PC-3 (cell line): ENCODE data around the gene ZNF641. TPM values are rescaled to one million over a fixed set of nuclear protein-coding genes. Genes with fewer than 3 reads are reported as not detected.

Experiments
- ATAC-seq: fragments of 200-7000 bp; cut with Tn5 transposase; 2 replicates; pipeline ENCODE4 v1.9.1; 2020; ENCODE audit warnings: mild to moderate bottlenecking, moderate library complexity
- BruUV-seq: library from RNA; stranded (reverse); fragments of 400-500 nt; replicated peaks from 2 replicates; lab custom pipeline; 2021; lab: Mats Ljungman, UMichigan
- CTCF ChIA-PET: fragments of 300-600 bp; sonication (Branson Sonifier 250); formaldehyde crosslinking; loops from one replicate; lab custom pipeline; 2022; ENCODE audit warnings: antibody characterized with exemption; lab: Charles Lee
- POLR2A ChIA-PET: fragments of 300-600 bp; sonication (Branson Sonifier 250); formaldehyde crosslinking; loops from one replicate; lab custom pipeline; 2022; ENCODE audit warnings: antibody characterized with exemption; ENCODE audit not compliant: unreplicated experiment; lab: Charles Lee
- DNase-seq: peaks from one replicate; pipeline ENCODE4 v3.0.0-alpha.2; 2015
- H2AFZ ChIP-seq: fragments of 300-600 bp; sonication (generic); 2 replicates; pipeline ENCODE4 v1.6.0; 2016; ENCODE audit warnings: antibody characterized with exemption, low read length
- H3F3A ChIP-seq: fragments of 300-600 bp; sonication (generic); one replicate; pipeline ENCODE4 v1.6.0; 2017; ENCODE audit warnings: antibody characterized with exemption, low read length, control low read depth, mild to moderate bottlenecking; ENCODE audit not compliant: unreplicated experiment
- H3K27ac ChIP-seq: fragments of 300-600 bp; sonication (generic); 2 replicates; pipeline ENCODE4 v1.5.1; 2016; ENCODE audit warnings: mild to moderate bottlenecking, low read length
- H3K27me3 ChIP-seq: fragments of 300-600 bp; sonication (generic); 2 replicates; pipeline ENCODE4 v1.6.1; 2016; ENCODE audit warnings: low read length, mixed read lengths
- H3K36me3 ChIP-seq: fragments of 300-600 bp; sonication (generic); 2 replicates; pipeline ENCODE4 v1.6.1; 2016; ENCODE audit warnings: low read depth, mixed run types, low read length, mixed read lengths
- H3K4me1 ChIP-seq: fragments of 300-600 bp; sonication (generic); 2 replicates; pipeline ENCODE4 v1.5.1; 2016; ENCODE audit warnings: low read length; ENCODE audit not compliant: insufficient read depth
- H3K4me2 ChIP-seq: fragments of 300-600 bp; sonication (generic); 2 replicates; pipeline ENCODE4 v1.6.0; 2016; ENCODE audit warnings: low read length
- H3K4me3 ChIP-seq: fragments of 300-600 bp; sonication (generic); 2 replicates; pipeline ENCODE4 v1.5.1; 2016; ENCODE audit warnings: mild to moderate bottlenecking, low read length, mixed read lengths
- H3K79me2 ChIP-seq: fragments of 300-600 bp; sonication (generic); 2 replicates; pipeline ENCODE4 v1.6.1; 2017; ENCODE audit warnings: low read length, mixed read lengths
- H3K9ac ChIP-seq: fragments of 300-600 bp; sonication (generic); 2 replicates; pipeline ENCODE4 v1.6.0; 2016; ENCODE audit warnings: mild to moderate bottlenecking, low read length
- H3K9me2 ChIP-seq: fragments of 300-600 bp; sonication (generic); replicated peaks from 2 replicates; pipeline ENCODE4 v1.6.1; 2016; ENCODE audit warnings: mixed run types, low read length, mixed read lengths
- H3K9me3 ChIP-seq: fragments of 300-600 bp; sonication (generic); 2 replicates; pipeline ENCODE4 v1.6.1; 2016; ENCODE audit warnings: low read length, mixed read lengths
- H4K20me1 ChIP-seq: fragments of 300-600 bp; sonication (generic); 2 replicates; pipeline ENCODE4 v1.6.1; 2016; ENCODE audit warnings: low read length, mixed read lengths
- EZH2 ChIP-seq: fragments of 300-600 bp; sonication (generic); IDR thresholded peaks from one replicate; pipeline ENCODE4 v1.6.1; 2017; ENCODE audit warnings: antibody characterized with exemption, mild to moderate bottlenecking, low read length; ENCODE audit not compliant: unreplicated experiment
- EZH2phosphoT487 ChIP-seq: fragments of 300-600 bp; sonication (generic); IDR thresholded peaks from 2 replicates; pipeline ENCODE4 v1.6.1; 2018; ENCODE audit warnings: mild to moderate bottlenecking, antibody characterized with exemption, low read length, borderline replicate concordance
- intact Hi-C: fragments of 100-400 bp; cut with micrococcal nuclease; formaldehyde crosslinking; loops from 2 replicates; pipeline ENCODE4 v1.9.0; 2023
- total RNA-seq: library from RNA; depleted of rRNA; stranded (reverse); fragments of >200 nt; gene quantifications from 2 replicates; pipeline ENCODE4 v1.2.3, GENCODE V29; 2014
- TF ChIP-seq, protein P1 (sequence below): fragments of 300-600 bp; sonication (generic); conservative IDR thresholded peaks from 2 replicates; pipeline ENCODE4 v1.5.1; 2017; ENCODE audit warnings: antibody characterized with exemption, low read depth, mild to moderate bottlenecking, low read length

The ZNF641 gene
- total RNA-seq, 1 experiment from 2014 or later = 12.6 TPM

DNA sequence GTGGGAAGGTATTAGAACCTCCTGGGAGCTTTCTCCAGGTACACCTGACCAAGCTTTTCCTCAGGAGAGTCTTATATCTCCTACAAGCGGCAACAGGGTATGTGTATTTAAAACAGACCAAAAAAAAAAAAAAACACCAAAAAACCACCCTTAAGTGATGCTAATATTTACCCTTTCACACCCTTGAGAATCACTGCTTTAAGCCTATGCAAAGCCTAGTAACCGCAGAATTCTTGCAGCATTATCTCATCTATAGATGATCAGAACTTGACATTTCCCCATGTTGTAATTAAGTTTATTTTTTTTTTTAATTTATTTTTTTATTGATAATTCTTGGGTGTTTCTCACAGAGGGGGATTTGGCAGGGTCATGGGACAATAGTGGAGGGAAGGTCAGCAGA, 19.3 kb downstream of the ZNF641 start:
- Histone ChIP-seq H3K36me3 (no peaks in the 10 kb centered on the region), H3K9ac (no peak overlapping the region), H3F3A (no peaks in the 10 kb centered on the region), H3K4me2 (no peak overlapping the region), H3K4me1 (no peaks in the 10 kb centered on the region), H3K79me2 (no peaks in the 10 kb centered on the region), H3K27ac (no peak overlapping the region), H3K9me3 (no peaks in the 10 kb centered on the region), H2AFZ (no peak overlapping the region), H4K20me1 (no peaks in the 10 kb centered on the region), H3K9me2 (no peaks in the 10 kb centered on the region), H3K4me3 (no peak overlapping the region), H3K27me3 (peaks cover 31% of the 10 kb centered on the region)
- DNase-seq (no peak), ATAC-seq (no peak)
- ChIA-PET CTCF (no interaction called here), POLR2A (no interaction called here)
- BruUV-seq = no TSS peak
- TF ChIP-seq EZH2 = no peak
- TF ChIP-seq, protein P1, sequence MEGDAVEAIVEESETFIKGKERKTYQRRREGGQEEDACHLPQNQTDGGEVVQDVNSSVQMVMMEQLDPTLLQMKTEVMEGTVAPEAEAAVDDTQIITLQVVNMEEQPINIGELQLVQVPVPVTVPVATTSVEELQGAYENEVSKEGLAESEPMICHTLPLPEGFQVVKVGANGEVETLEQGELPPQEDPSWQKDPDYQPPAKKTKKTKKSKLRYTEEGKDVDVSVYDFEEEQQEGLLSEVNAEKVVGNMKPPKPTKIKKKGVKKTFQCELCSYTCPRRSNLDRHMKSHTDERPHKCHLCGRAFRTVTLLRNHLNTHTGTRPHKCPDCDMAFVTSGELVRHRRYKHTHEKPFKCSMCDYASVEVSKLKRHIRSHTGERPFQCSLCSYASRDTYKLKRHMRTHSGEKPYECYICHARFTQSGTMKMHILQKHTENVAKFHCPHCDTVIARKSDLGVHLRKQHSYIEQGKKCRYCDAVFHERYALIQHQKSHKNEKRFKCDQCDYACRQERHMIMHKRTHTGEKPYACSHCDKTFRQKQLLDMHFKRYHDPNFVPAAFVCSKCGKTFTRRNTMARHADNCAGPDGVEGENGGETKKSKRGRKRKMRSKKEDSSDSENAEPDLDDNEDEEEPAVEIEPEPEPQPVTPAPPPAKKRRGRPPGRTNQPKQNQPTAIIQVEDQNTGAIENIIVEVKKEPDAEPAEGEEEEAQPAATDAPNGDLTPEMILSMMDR = no peak
- TF ChIP-seq EZH2phosphoT487 = no peak
- intact Hi-C loops = no loop called here

DNA sequence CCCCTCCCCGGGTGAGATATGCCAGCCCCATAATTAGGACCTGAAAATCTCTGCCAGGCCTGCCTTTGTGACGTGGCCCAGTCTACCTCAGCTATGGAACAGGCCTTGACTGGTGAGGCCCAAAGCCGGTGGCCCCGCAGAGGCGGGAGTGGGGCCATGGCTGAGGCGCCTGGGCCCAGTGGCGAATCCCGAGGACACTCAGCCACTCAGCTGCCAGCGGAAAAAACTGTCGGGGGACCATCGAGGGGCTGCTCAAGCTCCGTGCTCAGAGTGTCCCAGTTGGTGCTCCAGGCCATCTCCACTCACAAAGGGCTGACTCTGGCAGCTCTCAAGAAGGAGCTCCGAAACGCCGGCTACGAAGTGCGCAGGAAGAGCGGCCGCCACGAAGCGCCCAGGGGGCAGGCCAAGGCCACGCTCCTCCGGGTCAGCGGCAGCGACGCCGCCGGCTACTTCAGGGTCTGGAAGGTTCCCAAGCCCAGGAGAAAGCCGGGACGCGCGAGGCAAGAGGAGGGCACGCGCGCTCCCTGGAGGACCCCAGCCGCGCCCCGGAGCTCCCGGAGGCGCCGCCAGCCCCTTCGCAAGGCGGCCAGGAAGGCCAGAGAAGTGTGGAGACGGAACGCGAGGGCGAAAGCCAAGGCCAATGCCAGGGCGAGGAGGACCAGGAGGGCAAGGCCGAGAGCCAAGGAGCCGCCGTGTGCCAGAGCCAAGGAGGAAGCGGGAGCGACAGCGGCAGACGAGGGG, 21.4 kb downstream of the ZNF641 start:
- ChIA-PET CTCF (no interaction called here), POLR2A (interaction anchor here (0.7 kb wide), 1 partner anchor 48 kb away, joined by 4 read pairs; no protein-coding TSS in a partner anchor)
- peaks cover 34% of the 10 kb centered on the region for H3K27me3 ChIP-seq
- no peaks in the 10 kb centered on the region for H3K9me3 ChIP-seq
- no TSS peak for BruUV-seq
- H3K9me2 ChIP-seq = no peaks in the 10 kb centered on the region
- H3K4me2 ChIP-seq = no peak overlapping the region
- no peak overlapping the region for H3K27ac ChIP-seq
- no peak for ATAC-seq
- TF ChIP-seq, protein P1 = no peak
- TF ChIP-seq EZH2 = no peak
- no peak for TF ChIP-seq EZH2phosphoT487
- intact Hi-C loops = no loop called here
- no peaks in the 10 kb centered on the region for H4K20me1 ChIP-seq
- H3K4me3 ChIP-seq = no peak overlapping the region
- no peak overlapping the region for H2AFZ ChIP-seq
- no peaks in the 10 kb centered on the region for H3K79me2 ChIP-seq
- no peaks in the 10 kb centered on the region for H3F3A ChIP-seq
- H3K9ac ChIP-seq = no peak overlapping the region
- H3K36me3 ChIP-seq = no peaks in the 10 kb centered on the region
- DNase-seq = no peak
- H3K4me1 ChIP-seq = no peaks in the 10 kb centered on the region

DNA sequence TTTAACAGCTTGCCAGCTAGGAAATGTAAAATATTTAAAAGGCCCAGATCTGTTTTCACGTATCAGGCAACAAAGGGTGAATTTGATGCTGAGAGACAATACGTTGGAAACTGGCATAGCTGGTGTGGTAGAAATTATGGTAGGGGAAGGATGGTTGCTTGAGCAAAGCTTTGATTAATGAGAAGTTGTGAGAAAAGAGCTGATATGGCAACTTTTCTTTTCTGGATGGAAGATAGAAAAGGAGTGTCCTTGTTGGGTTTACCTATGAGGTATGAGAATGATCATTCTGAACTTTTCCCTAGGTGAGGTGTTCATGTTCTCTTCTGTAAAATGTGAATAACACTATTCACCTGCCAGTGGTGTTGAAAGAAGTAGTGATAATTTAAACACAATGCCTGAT, 34.2 kb downstream of the ZNF641 start:
- Histone ChIP-seq H3K4me1 (no peaks in the 10 kb centered on the region), H3K79me2 (no peaks in the 10 kb centered on the region), H3K27me3 (peaks cover 10% of the 10 kb centered on the region), H3K9me2 (no peaks in the 10 kb centered on the region), H3K4me2 (no peak overlapping the region), H3K9me3 (no peaks in the 10 kb centered on the region), H3F3A (no peaks in the 10 kb centered on the region), H4K20me1 (no peaks in the 10 kb centered on the region), H3K27ac (no peak overlapping the region), H3K4me3 (no peak overlapping the region), H2AFZ (no peak overlapping the region), H3K36me3 (no peaks in the 10 kb centered on the region), H3K9ac (no peak overlapping the region)
- ATAC-seq (no peak), DNase-seq (no peak)
- BruUV-seq = no TSS peak
- ChIA-PET CTCF (no interaction called here), POLR2A (no interaction called here)
- no peak for TF ChIP-seq EZH2phosphoT487
- no peak for TF ChIP-seq EZH2
- TF ChIP-seq, protein P1 = no peak
- intact Hi-C loops = no loop called here
